Heart left ventricle (tissue), 16 donors: ENCODE results near the gene ZFP36L1. TPM values are rescaled to one million over a fixed set of nuclear protein-coding genes. Genes with fewer than 3 reads are reported as not detected.

Source experiments
- ATAC-seq, 4 donors: fragments of 200-7000 bp; cut with Tn5 transposase; one replicate each; pipeline ENCODE4 v1.9.1; 2020 to 2022; ENCODE audit warnings: moderate library complexity in 4 of 4, mild to moderate bottlenecking in 3 of 4, moderate number of reproducible peaks in 1 of 4
- DNase-seq, 5 donors: peaks; one replicate each; pipeline ENCODE4 v3.0.0-alpha.2; 2020
- H3K27ac ChIP-seq, 12 donors: fragments of 200-600 bp; sonication (generic) in 4 of 12; one replicate each; pipeline versions ENCODE4 v1.5.0 to v1.8.0; 2016 to 2022; ENCODE audit warnings: mild to moderate bottlenecking in 2 of 12
- H3K27me3 ChIP-seq, 9 donors: fragments of 200-600 bp; sonication (generic) in 2 of 9; one replicate each; pipeline versions ENCODE4 v1.5.1 to v1.8.0; 2016 to 2022; ENCODE audit warnings: mild to moderate bottlenecking in 3 of 9
- H3K36me3 ChIP-seq, 9 donors: fragments of 200-600 bp; sonication (generic) in 2 of 9; one replicate each; pipeline versions ENCODE4 v1.5.0 to v1.8.0; 2018 to 2022; ENCODE audit warnings: mild to moderate bottlenecking in 2 of 9
- H3K4me1 ChIP-seq, 12 donors: fragments of 200-600 bp; sonication (generic) in 4 of 12; one replicate each; pipeline versions ENCODE4 v1.5.0 to v1.8.0; 2016 to 2022; ENCODE audit warnings: mild to moderate bottlenecking in 3 of 12
- H3K4me3 ChIP-seq, 12 donors: fragments of 200-600 bp; sonication (generic) in 4 of 12; one replicate each; pipeline versions ENCODE4 v1.5.0 to v1.8.0; 2017 to 2022; ENCODE audit warnings: mild to moderate bottlenecking in 9 of 12, moderate library complexity in 4 of 12
- H3K9me3 ChIP-seq, 12 donors: fragments of 200-600 bp; sonication (generic) in 4 of 12; one replicate each; pipeline versions ENCODE4 v1.5.0 to v1.8.0; 2016 to 2022; ENCODE audit warnings: mild to moderate bottlenecking in 1 of 12
- CTCF ChIP-seq, 12 donors: fragments of 200-600 bp; sonication (generic) in 4 of 12; IDR thresholded peaks; one replicate each; pipeline versions ENCODE4 v1.5.0 to v1.8.0; 2018 to 2022; ENCODE audit warnings: antibody characterized with exemption in 12 of 12, mild to moderate bottlenecking in 5 of 12
- POLR2A ChIP-seq, 2 donors: fragments of 450-650 bp; IDR thresholded peaks; one replicate each; pipeline ENCODE4 v1.6.1; 2017; ENCODE audit warnings: antibody characterized with exemption in 2 of 2, mild to moderate bottlenecking in 2 of 2, moderate library complexity in 2 of 2
- WGBS, 4 donors: extraction: QIAGEN DNeasy Blood & Tissue Kit in 2 of 4; methylation state at CpG; one replicate each; pipeline versions ENCODE4 v1.1.5 to v1.1.7; 2013 to 2018; 5-methylcytosine and 5-hydroxymethylcytosine counted together
- intact Hi-C, 10 donors: fragments of 100-400 bp; cut with DNase I; formaldehyde crosslinking; loops; one replicate each; pipeline versions ENCODE4 v1.11.1 to v1.14.2; 2022
- polyA plus RNA-seq, 2 donors: library from polyadenylated mRNA; stranded (reverse); fragments of 200-250 nt; gene quantifications; one replicate each; pipeline ENCODE4 v1.2.3, GENCODE V29; 2013
- total RNA-seq, 9 donors: library from RNA; depleted of rRNA in 2 of 9; stranded (reverse); fragments of >200 nt in 2 of 9; fragmentation: NEBNext Ultra II Directional in 3 of 9; extraction: Animal tissue kit (Norgen Biotek cat#: 25700) in 3 of 9; gene quantifications; one replicate each; pipeline versions ENCODE4 v1.1.0 to v1.2.4, GENCODE V29; 2016 to 2023
- donor health status: ischemic (EF 13 %, LVEDD 7.1; RV severe dilation, severe dysfunction).
- donor health status: healthy with polysubstance abuse.
- donor health status: DM: no; HTN: yes; CAD: no.
- donor health status: DM: no; HTN: no; CAD: no.
- donor health status: ischemic (EF 25% LVEDD 6.9; RV normal size, moderate dysfunction).
- donor health status: ischemic (EF 25% LVEDD 5.7; RV mildly dilated, moderate dysfunction).
- donor health status: healthy.
- donor health status: DM: yes; HTN: yes; CAD: no.
- donor health status: ischemic (EF 35%, LVEDD 5.7; RV mildly dilated, moderate dysfunction).
- donor health status: nonischemic (EF 11% LVEDD 7.7; RV severe dilation, severe dysfunction).
- donor health status: DM: yes; HTN: yes; CAD: no.
- donor health status: PGD.
- donor health status: ischemic (EF 29% LVEDD 5.4; RV normal size, mild dysfunction).
- donor health status: nonischemic (EF 23%, LVEDD 6.1; RV moderate dilation, normal function).

The ZFP36L1 gene
- total and polyA plus RNA-seq, 11 donors = 21.2 to 183 (median 68.9) TPM

DNA sequence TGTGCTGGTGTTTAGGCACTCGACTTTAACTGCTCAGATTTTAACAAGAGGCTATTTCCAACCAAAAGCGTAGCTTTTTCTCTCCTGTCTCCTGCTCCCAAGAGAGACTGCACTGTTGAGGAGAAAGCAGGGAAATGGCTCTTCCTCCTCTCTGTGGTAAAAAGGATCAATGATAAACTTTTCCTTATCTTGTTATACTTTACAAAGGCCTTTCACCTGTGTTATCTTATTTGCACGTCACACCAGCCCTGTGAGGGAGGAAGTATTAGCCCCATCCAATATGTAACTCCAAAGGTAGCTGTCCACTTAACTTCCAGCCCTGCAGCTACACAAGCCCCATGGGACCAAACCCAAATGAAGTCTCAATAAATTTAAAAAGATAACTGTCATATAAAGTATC, 32.9 kb upstream of the ZFP36L1 start:
- TF ChIP-seq POLR2A (IDR thresholded peaks at IDR 0.05) (no peak), CTCF (IDR thresholded peaks at IDR 0.05) (no peak)
- Histone ChIP-seq H3K36me3 (no peaks in the 10 kb centered on the region), H3K27me3 (no peaks in the 10 kb centered on the region), H3K9me3 (no peaks in the 10 kb centered on the region), H3K4me1 (peaks cover 0 to 8% (median 3%) of the 10 kb centered on the region in 12 donors), H3K4me3 (no peak overlapping the region), H3K27ac (no peak overlapping the region)
- intact Hi-C loops = loop anchor here in 3 of 10 donors (10.0 kb wide), 1 partner anchor 991 kb away; no protein-coding TSS in a partner anchor
- 87 to 93% (median 90%) methylated on average over 3 of the region's 3 CpGs for WGBS, 4 donors
- DNase-seq = no peak
- ATAC-seq = no peak

GRCh38 chr14:68824517-68825347, 31.9 kb upstream of the ZFP36L1 start:
- no peaks in the 10 kb centered on the region for H3K9me3 ChIP-seq
- H3K36me3 ChIP-seq = no peaks in the 10 kb centered on the region
- H3K27me3 ChIP-seq = no peaks in the 10 kb centered on the region
- intact Hi-C loops = loop anchor here in 5 of 10 donors (5.0 to 10.0 kb wide), 3 partner anchors 942 to 990 kb away; no protein-coding TSS in a partner anchor
- TF ChIP-seq CTCF (IDR thresholded peaks at IDR 0.05) = peak; percentile 79 to 97 (median 90)
- no peak for TF ChIP-seq POLR2A (IDR thresholded peaks at IDR 0.05)
- peaks cover 0 to 14% (median 3%) of the 10 kb centered on the region in 12 donors for H3K4me1 ChIP-seq
- peak; percentile 93 to 96 (median 95) for ATAC-seq
- H3K27ac ChIP-seq = no peak overlapping the region
- DNase-seq = peak; percentile 81 to 92 (median 89)
- peak overlapping the region in 2 of 12 donors; percentile 22 to 23 for H3K4me3 ChIP-seq
- WGBS, 4 donors = 13 to 30% (median 20%) methylated on average over 6 to 11 of the region's 11 CpGs

DNA sequence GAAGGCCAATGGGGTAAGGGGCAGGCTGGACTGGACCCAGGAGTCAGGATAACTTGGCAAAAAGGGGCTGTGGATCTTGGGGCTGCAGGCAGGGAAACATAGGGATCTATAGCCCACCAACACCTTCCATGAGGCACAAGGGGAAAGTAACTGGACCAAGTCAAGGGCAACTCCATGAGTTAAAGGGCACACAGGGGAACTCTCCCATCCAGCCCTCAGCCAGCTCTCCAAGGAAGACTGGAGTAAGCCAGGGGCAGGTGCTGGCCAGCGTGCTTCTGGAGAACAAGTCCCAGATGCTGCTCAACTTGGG, 31.3 kb upstream of the ZFP36L1 start:
- 96 to 100% (median 100%) methylated on average over 1 of the region's 1 CpG; no CpG with 5 or more reads in 1 of the 4 donors for WGBS, 4 donors
- TF ChIP-seq POLR2A (IDR thresholded peaks at IDR 0.05) = no peak
- TF ChIP-seq CTCF (IDR thresholded peaks at IDR 0.05) = no peak
- H3K9me3 ChIP-seq = no peaks in the 10 kb centered on the region
- DNase-seq = no peak
- H3K27ac ChIP-seq = no peak overlapping the region
- no peaks in the 10 kb centered on the region for H3K27me3 ChIP-seq
- intact Hi-C loops = loop anchor here in 5 of 10 donors (5.0 to 10.0 kb wide), 3 partner anchors 942 to 989 kb away; no protein-coding TSS in a partner anchor
- no peaks in the 10 kb centered on the region for H3K36me3 ChIP-seq
- ATAC-seq = no peak
- peaks cover 0 to 19% (median 5%) of the 10 kb centered on the region in 12 donors for H3K4me1 ChIP-seq
- H3K4me3 ChIP-seq = no peak overlapping the region

DNA sequence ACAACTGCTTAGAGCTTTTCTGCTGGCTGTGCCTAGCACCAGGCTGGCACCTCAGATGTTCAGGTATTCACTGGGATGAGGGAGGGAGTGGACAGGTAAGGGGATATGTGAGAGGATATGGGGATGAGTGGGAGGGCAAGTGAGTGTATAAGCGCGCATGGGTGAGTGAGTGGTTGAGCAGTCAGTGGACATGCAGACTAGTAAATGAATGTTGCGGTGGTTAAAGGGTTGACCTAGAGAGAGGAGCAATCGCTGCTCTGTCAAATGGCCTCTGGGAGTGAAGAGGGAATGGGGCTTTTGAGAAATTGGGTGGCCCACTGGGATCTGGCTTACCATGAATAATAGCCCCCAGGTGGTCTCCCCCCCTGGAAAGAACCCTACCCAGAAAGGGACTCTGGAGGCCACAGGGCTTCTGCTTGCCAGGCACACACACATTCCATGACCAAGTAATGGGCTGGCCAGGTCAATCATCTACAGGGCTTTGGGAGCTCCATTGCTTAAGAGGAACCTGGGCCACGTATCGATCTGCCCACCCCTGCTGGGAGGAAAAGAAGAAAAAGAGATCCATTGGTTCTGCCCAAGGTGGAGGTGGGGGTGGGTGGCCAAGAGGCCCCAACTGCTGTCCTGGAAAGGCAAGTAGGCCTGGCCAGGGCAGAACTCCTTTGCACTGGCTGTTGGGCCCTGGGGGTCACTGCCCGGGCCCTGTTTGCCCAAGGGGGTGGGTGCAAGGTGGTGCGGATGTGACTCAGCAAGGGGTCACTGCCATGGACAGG, 30.8 kb upstream of the ZFP36L1 start:
- intact Hi-C loops = loop anchor here in 5 of 10 donors (5.0 to 10.0 kb wide), 3 partner anchors 941 to 989 kb away; no protein-coding TSS in a partner anchor
- Histone ChIP-seq H3K36me3 (no peaks in the 10 kb centered on the region), H3K27ac (no peak overlapping the region), H3K4me3 (no peak overlapping the region), H3K4me1 (peaks cover 0 to 21% (median 5%) of the 10 kb centered on the region in 12 donors), H3K9me3 (no peaks in the 10 kb centered on the region), H3K27me3 (no peaks in the 10 kb centered on the region)
- ATAC-seq (no peak), DNase-seq (no peak)
- TF ChIP-seq CTCF (IDR thresholded peaks at IDR 0.05) (no peak), POLR2A (IDR thresholded peaks at IDR 0.05) (no peak)
- 93 to 98% (median 97%) methylated on average over 8 of the region's 8 CpGs for WGBS, 4 donors
